Endothelial cell of umbilical vein (primary cell): ENCODE results near the gene SERPINB2. TPM values are rescaled to one million over a fixed set of nuclear protein-coding genes. Genes with fewer than 3 reads are reported as not detected.

Experiments
- BruUV-seq: library from RNA; stranded (reverse); fragments of 400-500 nt; replicated peaks from 2 replicates; lab custom pipeline; 2021; lab: Mats Ljungman, UMichigan
- CTCF ChIA-PET: fragments of 300-600, 350-600 bp; sonication (Branson Sonifier 250); formaldehyde crosslinking; loops from one replicate; lab custom pipeline; 2021; ENCODE audit warnings: antibody characterized with exemption, inconsistent platforms; lab: Charles Lee
- POLR2A ChIA-PET: fragments of 300-600, 350-600 bp; sonication (Branson Sonifier 250); formaldehyde crosslinking; loops from one replicate; lab custom pipeline; 2021; ENCODE audit warnings: antibody characterized with exemption, inconsistent platforms; lab: Charles Lee
- DNase-seq: peaks from one replicate; pipeline ENCODE4 v3.0.0-alpha.2; 2011; ENCODE audit warnings: low read depth, low spot score
- FAIRE-seq: peaks from 2 replicates; lab custom pipeline; 2011; peaks lifted over from hg19 to GRCh38; lab: Jason Lieb, UNC
- H2AFZ ChIP-seq: 2 replicates; pipeline ENCODE4 v1.6.0; 2012; ENCODE audit warnings: low read depth, low read length, control low read depth, inconsistent platforms
- H3K27ac ChIP-seq: 2 replicates; pipeline ENCODE4 v1.5.1; 2011; ENCODE audit warnings: low read depth, mild to moderate bottlenecking, control low read depth, low read length, moderate library complexity; ENCODE audit not compliant: insufficient read depth
- H3K27me3 ChIP-seq, 2 experiments: 2 replicates each; pipeline versions ENCODE4 v1.6.0 to v1.6.1; 2011; ENCODE audit warnings: low read length in 2 of 2, mixed read lengths in 1 of 2; ENCODE audit not compliant: control insufficient read depth in 2 of 2, insufficient read depth in 2 of 2
- H3K36me3 ChIP-seq, 2 experiments: 2 replicates in 1 of 2; 3 replicates in 1 of 2; pipeline ENCODE4 v1.5.1; 2011; ENCODE audit warnings: low read length in 2 of 2, mild to moderate bottlenecking in 1 of 2, moderate library complexity in 1 of 2; ENCODE audit not compliant: control insufficient read depth in 2 of 2, insufficient read depth in 2 of 2; ENCODE audit errors: extremely low read depth in 1 of 2
- H3K4me1 ChIP-seq: 3 replicates; pipeline ENCODE4 v1.5.1; 2011; ENCODE audit warnings: mild to moderate bottlenecking, low read length; ENCODE audit not compliant: control insufficient read depth, insufficient read depth; ENCODE audit errors: extremely low read depth
- H3K4me2 ChIP-seq: 2 replicates; pipeline ENCODE4 v1.6.1; 2011; ENCODE audit warnings: low read length, control low read depth, mixed read lengths; ENCODE audit not compliant: insufficient read depth
- H3K4me3 ChIP-seq, 3 experiments: fragments of 200-600 bp in 1 of 3; sonication (generic), shearing (Covaris generic) in 1 of 3; replicated peaks in 1 of 3; 2 replicates each; pipeline ENCODE4 v1.5.1; 2011 to 2016; ENCODE audit warnings: control low read depth in 3 of 3, low read length in 3 of 3, mild to moderate bottlenecking in 2 of 3, inconsistent platforms in 1 of 3, low read depth in 1 of 3, moderate library complexity in 1 of 3; ENCODE audit not compliant: insufficient read depth in 1 of 3
- H3K79me2 ChIP-seq: 2 replicates; pipeline ENCODE4 v1.6.0; 2012; ENCODE audit warnings: low read length, inconsistent platforms; ENCODE audit not compliant: control insufficient read depth, insufficient read depth
- H3K9ac ChIP-seq: replicated peaks from 2 replicates; pipeline ENCODE3; 2011; ENCODE audit warnings: low read length, control low read depth; ENCODE audit not compliant: insufficient read depth; ENCODE audit errors: extremely low read depth
- H3K9me1 ChIP-seq: replicated peaks from 3 replicates; pipeline ENCODE4 v1.6.0; 2011; ENCODE audit warnings: mild to moderate bottlenecking, low read length; ENCODE audit not compliant: control insufficient read depth, insufficient read depth; ENCODE audit errors: extremely low read depth
- H3K9me3 ChIP-seq: replicated peaks from 2 replicates; pipeline ENCODE4 v1.5.1; 2012; ENCODE audit warnings: low read length, inconsistent platforms; ENCODE audit not compliant: control insufficient read depth, insufficient read depth
- H4K20me1 ChIP-seq: replicated peaks from 2 replicates; pipeline ENCODE3; 2011; ENCODE audit warnings: mild to moderate bottlenecking, low read length; ENCODE audit not compliant: control insufficient read depth, insufficient read depth; ENCODE audit errors: extremely low read depth
- CTCF ChIP-seq, 2 donors: IDR thresholded peaks; 1 replicate in 1 of 2; 2 replicates in 1 of 2; pipeline ENCODE4 v1.5.1; 2011; ENCODE audit warnings: low read length in 2 of 2, mild to moderate bottlenecking in 2 of 2, moderate library complexity in 2 of 2, control low read depth in 1 of 2, inconsistent platforms in 1 of 2, low read depth in 1 of 2; ENCODE audit not compliant: insufficient read depth in 1 of 2; ENCODE audit errors: extremely low read depth in 1 of 2
- EZH2 ChIP-seq: IDR thresholded peaks from 2 replicates; pipeline ENCODE4 v1.6.1; 2012; ENCODE audit warnings: borderline replicate concordance, low read depth, mild to moderate bottlenecking, moderate library complexity, low read length, inconsistent platforms; ENCODE audit not compliant: severe bottlenecking
- FOS ChIP-seq: IDR thresholded peaks from 2 replicates; pipeline ENCODE4 v1.6.1; 2011; ENCODE audit warnings: mild to moderate bottlenecking, low read length, moderate library complexity, borderline replicate concordance; ENCODE audit not compliant: insufficient read depth
- GATA2 ChIP-seq: IDR thresholded peaks from 2 replicates; pipeline ENCODE4 v1.7.0; 2011; ENCODE audit warnings: low read depth, mild to moderate bottlenecking, moderate library complexity, mixed read lengths, low read length; ENCODE audit not compliant: insufficient read length, insufficient read depth
- JUN ChIP-seq: IDR thresholded peaks from 2 replicates; pipeline ENCODE4 v1.6.1; 2011; ENCODE audit warnings: borderline replicate concordance, low read depth; ENCODE audit not compliant: insufficient read length, insufficient read depth
- MAX ChIP-seq: IDR thresholded peaks from 2 replicates; pipeline ENCODE4 v1.6.1; 2011; ENCODE audit not compliant: insufficient read depth, insufficient read length
- MYC ChIP-seq: IDR thresholded peaks from one replicate; pipeline ENCODE4 v1.6.1; 2011; ENCODE audit warnings: mild to moderate bottlenecking, low read depth, low read length
- POLR2A ChIP-seq: IDR thresholded peaks from 2 replicates; pipeline ENCODE4 v1.6.1; 2012; ENCODE audit warnings: low read depth, mild to moderate bottlenecking, control low read depth, low read length
- POLR2AphosphoS5 ChIP-seq: IDR thresholded peaks from 2 replicates; pipeline ENCODE4 v1.6.1; 2012; ENCODE audit warnings: low read depth, mild to moderate bottlenecking, control low read depth, low read length, moderate library complexity; ENCODE audit not compliant: insufficient read depth
- dilution Hi-C: fragments of 300-500 bp; cut with MboI; formaldehyde crosslinking; loops from one replicate; pipeline ENCODE4 v1.15.0; 2019; ENCODE audit warnings: low sequenced_read_pairs; ENCODE audit not compliant: extremely low pct_ligation_motif_present
- intact Hi-C: fragments of 100-400 bp; cut with micrococcal nuclease; formaldehyde crosslinking; loops from one replicate; pipeline ENCODE4 v1.10.0; 2022
- polyA plus RNA-seq, 4 experiments: library from polyadenylated mRNA; depleted of rRNA in 3 of 4; stranded (reverse) in 3 of 4; unstranded in 1 of 4; fragments of >200 nt; gene quantifications; 2 replicates each; pipeline versions ENCODE4 v1.2.1 to v1.2.3, GENCODE V29; 2011 to 2012; ENCODE audit warnings: missing spikeins in 1 of 4
- total RNA-seq: library from RNA; stranded (reverse); gene quantifications from 2 replicates; pipeline ENCODE4 v1.2.3, GENCODE V29; 2021

The SERPINB2 gene
- total and polyA plus RNA-seq, 2 donors (not counting 3 experiments of a cell fraction or from before 2014, with no cell fraction given): 0.24 to 2.5 TPM

GRCh38 chr18:63871836-63872235, 15.7 kb upstream of the SERPINB2 start:
- no peaks in the 10 kb centered on the region for H3K4me1 ChIP-seq
- H2AFZ ChIP-seq: no peak overlapping the region
- ChIA-PET POLR2A (no interaction called here), CTCF (interaction anchor here (1.0 to 2.1 kb wide), 4 partner anchors 14 to 92 kb away, joined by 3 to 5 read pairs (median 4); no protein-coding TSS in a partner anchor)
- H3K27ac ChIP-seq: no peak overlapping the region
- no peaks in the 10 kb centered on the region for H3K9me3 ChIP-seq
- H3K9ac ChIP-seq: no peak overlapping the region
- FAIRE-seq (no peak), DNase-seq (no peak)
- intact Hi-C loops (no loop called here), dilution Hi-C loops (no loop called here)
- no peaks in the 10 kb centered on the region for H3K36me3 ChIP-seq
- H3K4me3 ChIP-seq: no peak overlapping the region
- no peaks in the 10 kb centered on the region for H3K27me3 ChIP-seq
- no peaks in the 10 kb centered on the region for H3K9me1 ChIP-seq
- no peak overlapping the region for H3K4me2 ChIP-seq
- no TSS peak for BruUV-seq
- no peaks in the 10 kb centered on the region for H4K20me1 ChIP-seq
- no peak for TF ChIP-seq JUN
- no peak for TF ChIP-seq GATA2
- no peak for TF ChIP-seq CTCF (IDR thresholded peaks at IDR 0.05; ENCODE audit: extremely low read depth in 1 of 2, insufficient read depth in 1 of 2, low read depth in 1 of 2, low read length in 2 of 2)
- TF ChIP-seq POLR2A: no peak
- TF ChIP-seq POLR2AphosphoS5: no peak
- no peak for TF ChIP-seq FOS
- TF ChIP-seq EZH2: no peak
- no peak for TF ChIP-seq MAX
- no peak for TF ChIP-seq MYC
- no peaks in the 10 kb centered on the region for H3K79me2 ChIP-seq
